Ovary (tissue), 3 donors: ENCODE measurements around the gene EPHA5.

Experiments
- EP300 ChIP-seq: sonication (generic); formaldehyde crosslinking; IDR thresholded peaks from one replicate; pipeline ENCODE4 v1.6.1; 2017; ENCODE audit warnings: antibody characterized with exemption
- POLR2A ChIP-seq: fragments of 450-650 bp; IDR thresholded peaks from one replicate; pipeline ENCODE4 v1.6.1; 2017; ENCODE audit warnings: antibody characterized with exemption, mild to moderate bottlenecking, moderate library complexity
- TF ChIP-seq, protein P1 (sequence below), 3 donors: fragments of 450-650 bp in 2 of 3; fragments of 200-600 bp in 1 of 3; IDR thresholded peaks; one replicate each; pipeline versions ENCODE4 v1.5.1 to v1.8.0; 2016 to 2022; ENCODE audit warnings: antibody characterized with exemption in 3 of 3, mild to moderate bottlenecking in 1 of 3
- donor health status: DM: no; HTN: no; CAD: no.

DNA sequence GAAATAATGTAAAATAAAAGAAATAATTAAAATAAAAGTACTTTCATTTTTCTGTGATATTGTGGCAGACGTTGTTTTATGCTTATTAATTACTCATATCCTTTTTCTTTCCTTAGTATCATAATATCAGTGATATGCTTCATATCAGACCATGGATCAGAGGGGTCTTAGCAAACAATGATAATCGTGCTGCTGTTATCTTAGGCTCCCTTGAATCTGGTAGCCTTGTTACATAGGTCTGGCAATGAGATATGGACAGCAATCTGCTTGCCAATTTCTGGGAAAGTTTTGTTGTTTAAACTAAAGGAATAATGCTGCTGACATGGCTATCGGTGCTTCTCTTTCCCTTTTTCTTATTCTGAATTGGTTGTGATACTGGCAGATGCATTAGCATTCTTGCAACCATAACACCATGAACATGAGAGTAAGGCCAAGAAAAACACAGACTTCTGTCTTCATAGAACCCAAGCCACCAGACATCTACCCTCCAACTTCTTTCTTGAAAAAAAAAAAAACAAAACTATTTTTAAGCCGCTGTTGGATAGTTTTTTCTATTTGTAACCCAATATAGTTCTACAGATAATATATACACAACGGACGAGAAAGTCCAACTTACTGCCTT, 16.4 kb downstream of the EPHA5 start:
- TF ChIP-seq POLR2A (no peak), EP300 (no peak)
- TF ChIP-seq, protein P1, sequence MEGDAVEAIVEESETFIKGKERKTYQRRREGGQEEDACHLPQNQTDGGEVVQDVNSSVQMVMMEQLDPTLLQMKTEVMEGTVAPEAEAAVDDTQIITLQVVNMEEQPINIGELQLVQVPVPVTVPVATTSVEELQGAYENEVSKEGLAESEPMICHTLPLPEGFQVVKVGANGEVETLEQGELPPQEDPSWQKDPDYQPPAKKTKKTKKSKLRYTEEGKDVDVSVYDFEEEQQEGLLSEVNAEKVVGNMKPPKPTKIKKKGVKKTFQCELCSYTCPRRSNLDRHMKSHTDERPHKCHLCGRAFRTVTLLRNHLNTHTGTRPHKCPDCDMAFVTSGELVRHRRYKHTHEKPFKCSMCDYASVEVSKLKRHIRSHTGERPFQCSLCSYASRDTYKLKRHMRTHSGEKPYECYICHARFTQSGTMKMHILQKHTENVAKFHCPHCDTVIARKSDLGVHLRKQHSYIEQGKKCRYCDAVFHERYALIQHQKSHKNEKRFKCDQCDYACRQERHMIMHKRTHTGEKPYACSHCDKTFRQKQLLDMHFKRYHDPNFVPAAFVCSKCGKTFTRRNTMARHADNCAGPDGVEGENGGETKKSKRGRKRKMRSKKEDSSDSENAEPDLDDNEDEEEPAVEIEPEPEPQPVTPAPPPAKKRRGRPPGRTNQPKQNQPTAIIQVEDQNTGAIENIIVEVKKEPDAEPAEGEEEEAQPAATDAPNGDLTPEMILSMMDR (IDR thresholded peaks at IDR 0.05), result no peak
